CD4-positive, alpha-beta T cell treated with Interleukin-17A for 4 hours (primary cell): Measurements from ENCODE around the gene CHD6.

Experiments
- DNase-seq: peaks from one replicate; pipeline ENCODE4 v3.0.0-alpha.2; 2020; ENCODE audit warnings: mixed read lengths

Gene CHD6

DNA sequence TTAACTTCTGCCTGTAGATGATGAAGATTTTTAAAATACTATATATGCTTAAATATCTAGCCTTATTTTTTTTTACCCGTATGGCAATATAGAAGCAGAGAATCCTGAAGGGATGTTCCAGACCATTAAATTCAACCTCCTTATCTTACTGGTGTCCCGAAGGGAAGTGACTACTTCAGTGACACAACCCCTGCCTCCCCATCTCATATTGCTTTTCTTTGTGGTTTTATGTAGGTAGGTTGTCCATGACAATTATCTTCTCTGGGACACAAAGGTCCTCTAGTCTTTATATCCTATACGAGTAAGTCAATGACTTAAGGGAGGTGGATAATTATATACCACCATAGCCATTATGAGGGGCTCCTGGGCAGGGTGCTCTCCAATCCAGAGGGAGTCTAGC, 194.2 kb downstream of the CHD6 start:
- no peak for DNase-seq

DNA sequence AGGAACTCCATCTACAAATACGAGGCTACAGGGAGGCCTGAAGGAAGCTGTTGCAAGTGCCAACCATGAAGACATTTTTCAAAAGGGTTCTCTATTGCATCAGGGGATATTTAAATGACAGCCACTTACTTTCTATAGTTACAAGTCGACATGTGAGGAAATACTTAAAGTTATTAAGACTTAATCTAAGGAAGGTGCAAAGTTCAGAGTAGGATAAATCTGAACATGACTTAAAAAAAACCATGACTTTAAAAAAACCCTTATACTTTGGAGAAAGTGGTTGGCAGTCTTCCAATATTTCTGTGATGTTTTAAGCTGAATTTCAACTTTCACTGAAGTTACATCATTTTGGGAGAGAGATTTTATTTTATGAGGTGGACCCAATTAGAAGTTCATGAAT, 195.2 kb downstream of the CHD6 start:
- no peak for DNase-seq

DNA sequence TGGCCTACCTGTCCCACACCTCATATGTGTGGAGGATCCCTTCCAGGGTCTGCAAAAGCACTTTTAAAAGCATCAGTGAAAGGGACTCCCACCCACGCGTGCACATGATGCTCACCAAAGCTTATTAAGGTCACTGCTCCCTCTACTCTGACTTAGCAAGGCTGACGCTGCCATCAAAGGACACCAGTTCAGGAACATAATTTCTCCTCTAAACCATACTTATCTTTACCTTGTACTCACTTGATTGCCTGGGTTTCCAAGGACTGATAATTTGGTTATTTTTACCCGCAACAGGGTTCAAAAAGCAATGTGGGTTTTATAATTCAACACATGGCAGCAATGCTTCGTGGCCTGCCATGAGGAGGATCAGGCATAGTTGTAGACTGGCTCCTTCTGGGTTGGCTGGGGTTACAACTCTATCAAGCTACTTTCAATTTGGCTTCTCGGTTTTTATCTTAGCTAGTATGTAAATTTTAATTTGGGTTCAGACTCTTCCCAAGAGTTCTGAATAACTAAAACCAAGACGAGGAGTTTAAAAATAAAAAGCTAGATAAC, 199.4 kb downstream of the CHD6 start:
- no peak for DNase-seq

DNA sequence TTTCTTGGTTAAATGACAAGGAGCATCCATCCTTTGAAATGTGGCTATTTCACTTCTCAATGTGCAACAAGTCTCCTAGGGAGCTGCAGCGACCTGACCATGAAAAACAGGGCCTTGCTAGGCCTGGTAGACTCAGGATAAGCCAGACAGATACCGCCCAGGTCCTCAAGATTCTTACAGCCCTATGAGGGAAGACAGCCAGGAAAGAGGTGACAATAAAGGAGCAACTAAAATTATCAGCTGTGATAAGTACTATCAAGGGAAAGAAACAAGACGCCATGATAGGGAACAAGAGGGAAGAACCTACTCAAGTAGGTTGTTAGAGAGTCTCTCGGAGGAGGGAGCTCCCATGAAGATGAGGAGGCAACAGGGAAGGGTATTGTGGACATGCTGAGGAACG, 200.1 kb downstream of the CHD6 start:
- no peak for DNase-seq

DNA sequence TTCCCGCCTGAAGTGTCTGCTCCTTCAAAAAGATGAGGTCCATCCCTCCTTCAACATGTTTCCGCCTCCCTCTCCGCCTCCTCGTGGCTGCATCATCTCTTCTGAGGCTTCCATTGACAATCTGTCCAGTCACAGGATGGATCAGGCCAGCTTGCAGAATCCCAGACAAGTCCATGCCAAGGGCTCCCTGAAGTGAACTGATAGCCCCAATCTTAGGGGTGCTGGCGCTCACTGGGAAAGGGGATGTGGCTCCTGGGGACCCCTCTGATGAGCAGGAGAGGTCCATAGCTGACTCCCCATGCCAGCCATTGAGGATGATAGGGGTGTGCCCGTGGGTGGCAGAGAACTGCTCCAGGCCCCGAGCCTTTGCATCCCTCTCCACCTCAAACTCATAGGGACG, 203.0 kb downstream of the CHD6 start:
- no peak for DNase-seq

DNA sequence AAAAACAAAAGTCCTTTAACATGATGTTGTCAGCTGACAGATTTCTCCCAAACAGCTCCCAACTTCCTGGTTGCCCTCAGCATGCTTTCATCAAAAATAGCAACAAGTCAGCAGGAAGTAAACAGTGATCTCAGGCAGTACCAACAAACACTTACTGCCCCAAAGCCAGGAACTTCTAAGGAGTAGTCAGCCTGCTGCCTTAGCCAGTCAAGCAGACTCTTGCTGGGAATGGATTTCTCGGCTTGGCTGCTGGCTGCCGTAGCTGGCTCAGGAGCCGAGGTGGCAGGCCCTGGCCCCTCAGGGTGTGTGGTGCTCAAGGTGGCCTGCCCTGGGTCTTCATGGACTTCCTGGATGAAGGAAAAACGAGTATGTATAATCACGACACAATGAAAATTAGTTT, 205.0 kb downstream of the CHD6 start:
- no peak for DNase-seq

DNA sequence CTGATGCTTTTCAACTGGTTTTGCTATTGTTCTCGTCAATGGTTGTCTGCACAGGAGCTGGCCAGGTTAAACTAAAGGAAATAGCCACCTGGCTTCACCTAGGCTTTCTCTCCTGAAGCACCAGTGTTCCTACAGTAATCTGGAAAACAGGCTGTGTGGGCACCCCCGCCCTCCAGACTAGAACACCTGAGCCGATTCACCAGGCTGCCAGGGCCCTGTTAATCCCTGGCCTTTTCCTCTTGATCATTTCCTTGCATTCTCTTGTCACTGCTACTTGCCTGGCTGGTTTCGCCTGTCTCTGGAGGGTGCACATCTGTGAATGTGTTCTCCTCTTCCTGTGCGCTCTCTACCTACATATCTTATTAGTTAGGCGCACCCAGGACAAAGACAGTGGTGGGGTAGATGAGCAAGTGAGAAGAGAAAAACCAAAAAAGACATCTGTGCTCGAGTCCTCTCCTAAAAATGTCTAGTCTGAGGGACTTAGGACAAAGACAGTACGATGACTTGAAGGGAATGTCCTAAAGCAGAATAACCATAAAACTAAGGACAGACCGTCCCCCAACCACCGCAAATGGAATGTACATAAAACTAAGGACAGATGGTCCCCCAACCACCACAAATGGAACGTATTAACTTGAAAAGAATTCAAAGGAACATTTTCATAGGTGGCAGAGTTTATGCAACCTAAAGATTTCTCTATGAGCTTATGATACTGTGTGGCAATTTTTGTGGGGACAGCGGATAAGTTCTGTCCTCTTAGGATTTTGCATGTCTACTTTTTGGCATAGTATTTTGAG, 205.7 kb downstream of the CHD6 start:
- no peak for DNase-seq

DNA sequence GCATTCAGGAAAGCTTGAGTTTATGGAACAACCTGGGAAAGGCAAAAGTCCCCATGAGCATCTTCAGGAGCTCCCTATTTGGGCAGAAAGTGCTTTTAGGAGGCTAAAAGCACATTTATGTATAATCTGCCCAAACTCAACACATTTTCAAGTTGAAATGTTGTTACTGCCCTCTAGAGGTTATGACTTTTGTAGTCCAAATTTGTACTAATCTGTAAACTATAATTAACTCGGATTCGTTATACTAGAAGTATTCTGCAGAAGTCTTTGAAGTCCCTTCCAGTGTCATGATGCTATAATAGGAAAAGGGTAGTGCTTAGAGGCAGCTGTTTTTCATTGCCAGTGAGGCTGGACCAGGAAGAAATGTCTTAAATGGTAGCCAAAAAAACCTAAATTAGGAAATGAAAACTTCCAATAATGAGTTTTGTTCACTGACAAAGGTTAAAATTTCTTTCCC, 206.8 kb downstream of the CHD6 start:
- no peak for DNase-seq

DNA sequence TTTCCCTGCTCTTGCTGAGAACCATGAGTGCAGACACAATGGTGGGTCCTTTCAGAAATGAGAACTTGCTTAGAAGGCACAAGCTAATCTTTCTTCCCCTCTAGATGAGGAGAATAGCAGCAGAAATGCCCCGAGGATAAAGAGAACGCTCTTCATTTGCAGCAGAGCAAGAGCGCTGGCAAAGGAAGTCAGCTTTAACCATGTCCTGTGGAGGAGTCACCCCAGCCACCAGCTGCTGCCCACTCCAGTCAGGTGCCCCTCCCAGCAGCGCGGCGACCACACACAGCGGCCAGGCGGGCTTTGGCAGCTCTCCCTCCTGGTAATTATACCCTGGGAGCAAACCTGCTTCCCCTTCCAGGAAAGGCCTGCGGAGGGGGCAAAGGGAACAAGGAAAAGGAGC, 209.2 kb downstream of the CHD6 start:
- DNase-seq, result no peak

DNA sequence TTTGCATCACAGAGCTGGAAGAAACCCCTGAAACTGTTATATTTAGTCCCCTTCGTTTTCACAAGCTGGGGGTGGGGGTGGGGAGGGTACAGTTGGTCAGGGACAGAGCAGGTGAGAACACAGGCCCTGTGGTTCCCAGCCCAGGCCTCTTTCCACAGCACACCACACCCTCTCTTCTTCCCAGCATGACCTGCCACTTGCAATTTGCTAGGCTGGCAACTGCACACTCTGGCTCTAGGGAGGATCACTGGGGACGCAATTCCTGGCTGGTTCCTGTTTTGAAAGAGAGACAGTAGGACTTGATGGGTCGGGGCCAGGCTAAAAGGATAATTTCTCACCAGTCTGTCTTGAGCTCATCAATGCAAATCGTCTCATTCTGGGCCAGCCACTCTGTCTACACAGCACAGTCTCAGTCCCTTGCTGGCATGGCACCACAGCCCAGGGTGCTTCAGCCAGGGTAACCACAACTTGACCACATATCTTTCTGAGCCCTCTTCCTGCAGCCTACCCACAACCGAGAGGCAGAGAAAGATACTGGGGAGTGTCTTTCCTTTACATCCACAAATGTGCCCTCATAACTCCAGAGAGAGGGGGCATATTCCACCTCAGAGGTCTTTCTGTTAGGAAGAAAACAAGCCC, 209.9 kb downstream of the CHD6 start:
- no peak for DNase-seq

DNA sequence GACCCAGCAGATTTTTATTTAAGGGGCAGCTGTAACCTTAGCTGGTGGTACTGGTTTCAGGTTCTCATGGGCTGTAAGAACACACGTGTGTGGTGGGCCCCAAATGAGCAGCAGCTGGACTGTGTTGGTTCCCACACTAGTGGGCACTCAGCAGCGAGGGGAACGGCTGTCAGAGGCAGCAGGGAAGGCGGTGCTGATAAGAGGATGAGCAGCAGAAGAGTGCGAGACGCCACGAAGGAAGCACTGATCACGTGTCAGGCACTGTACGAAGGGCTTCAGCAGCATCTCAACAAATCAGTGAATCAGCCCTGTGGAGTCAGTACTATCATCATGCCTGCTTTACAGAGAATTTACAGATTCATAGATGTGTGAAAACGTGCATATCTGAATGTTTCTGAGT, 210.6 kb downstream of the CHD6 start:
- peak; percentile 13 for DNase-seq

DNA sequence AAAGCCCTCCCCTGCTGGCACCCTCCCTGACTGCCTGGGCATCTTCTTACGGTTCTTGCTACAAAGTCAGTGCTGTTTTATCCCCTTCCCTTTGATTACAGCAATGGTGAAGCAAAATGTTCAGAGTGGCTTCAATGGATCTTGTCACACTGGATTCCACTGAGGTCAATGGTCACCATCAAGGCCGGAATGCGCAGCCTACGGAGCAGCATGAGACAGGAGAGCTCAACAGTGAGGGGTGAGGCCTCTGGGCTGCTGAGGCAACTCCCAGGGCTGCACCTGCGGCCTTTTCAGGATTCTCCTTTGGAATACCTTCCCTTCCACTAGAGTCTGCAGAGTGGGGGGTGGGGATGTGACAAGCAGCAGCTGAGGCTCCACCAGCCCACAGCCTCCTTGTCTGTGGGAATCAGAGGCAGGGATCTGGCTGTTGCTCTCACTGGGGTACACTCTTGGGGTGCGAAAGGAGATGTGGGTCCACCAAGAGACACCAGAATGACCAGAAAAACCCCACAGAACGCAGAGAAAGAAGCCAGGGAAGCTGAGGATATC, 211.2 kb downstream of the CHD6 start:
- no peak for DNase-seq

DNA sequence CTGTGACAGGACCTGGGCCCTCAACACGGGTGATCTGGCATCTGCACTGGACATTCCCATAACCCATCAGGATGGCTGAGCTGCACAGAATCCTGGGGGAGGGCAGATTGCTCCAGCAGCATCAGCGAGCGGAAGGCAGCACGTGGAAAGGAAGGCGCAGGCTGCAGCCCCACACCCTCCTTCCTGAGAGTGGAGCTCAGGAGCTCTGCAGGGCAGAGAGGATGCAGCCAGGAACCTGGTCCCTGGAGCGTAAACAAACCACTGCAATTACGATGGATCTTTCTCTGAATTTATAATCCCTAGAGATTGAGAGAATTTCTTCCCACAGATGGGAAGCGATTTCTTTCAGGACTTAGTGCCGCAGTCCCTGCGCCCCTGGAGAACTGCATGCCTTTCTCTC, 211.8 kb downstream of the CHD6 start:
- no peak for DNase-seq

DNA sequence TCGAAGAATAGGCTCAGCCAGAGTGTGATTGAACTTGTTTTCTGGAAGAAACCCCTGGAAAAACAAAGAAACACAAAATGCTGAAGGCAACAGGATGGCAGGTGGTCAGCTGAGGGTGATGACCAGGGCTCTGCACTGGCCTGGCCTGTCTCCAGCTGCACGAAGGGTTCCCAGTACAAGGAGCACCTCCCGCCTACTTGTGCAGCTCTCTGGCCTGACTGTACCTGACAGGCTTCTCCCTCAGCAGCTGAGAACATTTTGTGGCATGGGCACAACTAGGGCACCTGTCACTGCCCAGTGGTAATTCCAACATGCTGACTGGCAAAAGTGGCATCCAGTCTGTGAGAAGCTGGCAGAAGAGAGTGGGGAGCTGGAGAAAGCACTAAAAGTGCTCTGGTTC, 212.7 kb downstream of the CHD6 start:
- no peak for DNase-seq

DNA sequence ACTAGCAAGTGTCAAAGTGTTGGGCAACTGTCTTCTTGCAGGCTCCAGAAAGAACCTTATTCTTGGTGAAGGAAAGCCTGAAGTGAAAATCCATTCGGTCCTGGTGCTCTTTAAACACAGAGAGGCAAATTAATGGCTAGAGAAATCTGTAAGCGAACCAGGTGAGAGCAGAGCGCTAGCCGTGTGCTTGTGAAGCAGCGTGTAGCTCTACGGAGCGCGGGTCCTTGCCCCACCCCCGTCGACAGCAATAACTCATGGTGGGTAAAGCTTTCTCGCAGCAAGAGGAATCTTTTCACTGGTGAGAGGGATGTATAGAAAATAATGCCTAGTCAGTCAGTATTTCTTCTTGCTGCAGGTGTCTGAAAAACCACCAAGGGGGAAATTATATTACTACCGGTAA, 214.6 kb downstream of the CHD6 start:
- DNase-seq, result no peak

DNA sequence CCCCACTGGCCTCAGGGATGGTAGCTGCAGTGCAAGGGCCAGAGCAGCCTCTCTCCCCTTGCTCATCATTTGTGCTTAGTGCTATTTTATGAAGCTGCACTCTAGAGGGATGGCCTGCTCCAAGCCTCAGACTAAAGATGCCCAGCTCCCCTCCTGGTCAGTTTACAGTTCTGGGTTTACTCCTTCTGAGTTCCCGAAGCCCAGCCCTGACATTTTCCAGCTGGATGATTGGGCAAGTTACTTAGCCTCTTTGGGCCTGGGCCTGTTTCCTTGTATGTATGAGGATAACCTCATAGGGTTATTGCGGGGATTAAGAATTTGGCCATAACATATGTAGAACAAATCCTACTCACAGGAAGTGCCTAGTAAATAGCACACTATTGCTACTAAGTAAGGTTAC, 219.8 kb downstream of the CHD6 start:
- DNase-seq, result no peak

DNA sequence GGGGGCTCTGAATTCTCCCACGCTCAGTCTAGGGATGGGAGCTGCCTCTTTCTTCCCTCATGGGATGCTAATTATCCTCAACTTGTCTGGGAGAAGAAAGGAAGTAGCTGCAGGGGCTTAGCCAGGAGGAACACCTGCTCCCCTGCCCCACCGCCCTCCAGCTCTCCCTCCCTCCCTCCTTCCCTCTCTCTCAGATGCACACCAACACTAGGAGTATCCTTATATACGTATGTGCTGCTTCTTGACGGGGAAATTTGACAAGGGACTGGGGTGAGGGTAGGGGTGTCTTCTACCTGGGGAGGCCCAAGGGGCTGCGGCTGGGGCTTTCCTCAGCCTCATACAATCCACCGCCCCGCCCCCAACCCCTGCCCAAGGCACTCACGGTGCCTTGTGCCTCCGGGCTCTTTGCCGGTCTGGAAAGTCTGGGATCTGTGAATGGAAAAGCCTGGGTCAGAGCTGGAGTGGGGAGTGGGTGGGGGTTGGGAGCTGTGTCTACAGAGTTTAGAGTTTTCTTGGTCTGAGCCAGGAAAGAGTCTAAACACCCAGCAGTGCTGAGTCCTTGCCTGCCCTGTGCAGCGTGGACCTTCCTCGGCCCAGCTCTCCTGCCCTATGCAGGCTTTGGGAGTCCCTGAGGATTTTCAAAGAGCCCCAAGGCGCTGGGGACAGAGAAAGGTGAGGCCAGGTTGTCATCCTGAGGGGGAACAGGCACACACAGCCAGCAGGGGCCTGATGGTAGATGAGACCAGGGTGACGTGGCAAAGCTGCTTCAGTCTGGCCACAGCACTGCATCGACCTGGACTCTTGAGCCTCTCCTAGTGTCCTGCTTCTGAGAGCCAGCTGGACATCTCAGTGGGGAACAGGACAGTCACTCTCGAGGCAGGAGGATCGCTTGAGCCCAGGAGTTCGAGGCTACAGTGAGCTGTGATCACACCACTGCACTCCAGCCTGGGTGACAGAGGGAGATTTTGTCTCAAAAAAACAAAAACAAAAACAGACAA, 222.2 kb downstream of the CHD6 start:
- no peak for DNase-seq

DNA sequence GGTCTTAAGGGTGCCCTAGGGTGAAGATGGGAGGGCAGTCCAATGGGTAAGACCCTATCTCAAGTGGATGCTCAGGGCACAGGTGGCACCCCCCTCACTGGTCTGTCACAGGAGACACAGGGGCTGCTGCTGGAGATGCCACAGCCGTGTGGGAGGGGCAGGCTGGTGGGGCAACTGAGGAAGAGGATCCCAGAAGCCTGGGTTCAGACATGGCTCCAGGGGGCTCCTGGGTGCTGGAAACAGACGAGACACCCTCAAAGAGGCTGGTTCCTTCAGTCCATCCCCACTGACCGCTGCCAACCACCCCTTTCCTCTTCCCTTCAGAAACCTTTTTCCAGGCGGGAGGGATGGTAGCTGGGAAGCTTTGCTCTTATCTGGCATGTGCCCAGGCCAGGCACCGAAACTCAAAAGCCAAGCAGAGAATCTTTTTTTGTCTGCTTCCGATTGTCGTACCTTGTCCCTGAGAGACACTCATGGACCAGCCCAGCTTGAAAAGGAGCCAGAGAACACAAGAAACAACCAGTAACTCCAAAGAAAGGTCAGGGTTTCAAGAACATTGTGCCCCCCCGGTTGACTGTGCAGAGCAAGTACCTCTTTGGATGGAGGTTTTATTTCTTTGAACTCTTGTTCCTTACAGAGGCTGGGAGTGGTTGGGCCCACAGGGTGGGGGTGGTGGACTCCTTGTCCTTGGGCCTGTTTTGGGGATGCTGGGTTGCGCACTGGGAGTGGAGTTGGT, 223.1 kb downstream of the CHD6 start:
- no peak for DNase-seq

DNA sequence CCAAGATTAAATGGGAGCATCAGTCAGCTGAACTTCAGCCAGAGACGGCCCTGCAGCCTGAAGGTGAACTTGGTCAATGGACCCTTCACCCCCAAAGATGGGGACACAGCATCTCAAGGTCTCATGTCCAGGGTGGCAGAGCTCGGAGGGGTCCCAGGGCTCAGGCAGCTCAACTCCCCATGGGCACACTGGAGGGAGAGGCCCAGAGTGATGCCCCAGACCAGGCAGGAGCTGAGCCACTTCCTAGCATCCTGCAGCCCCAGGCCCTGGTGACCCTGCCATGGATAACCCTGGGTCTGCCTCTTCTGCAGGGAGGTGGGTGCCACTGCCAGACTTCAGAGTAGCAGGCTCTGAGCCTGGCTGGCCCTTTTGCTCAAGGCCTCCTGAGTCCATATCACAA, 224.1 kb downstream of the CHD6 start:
- no peak for DNase-seq

DNA sequence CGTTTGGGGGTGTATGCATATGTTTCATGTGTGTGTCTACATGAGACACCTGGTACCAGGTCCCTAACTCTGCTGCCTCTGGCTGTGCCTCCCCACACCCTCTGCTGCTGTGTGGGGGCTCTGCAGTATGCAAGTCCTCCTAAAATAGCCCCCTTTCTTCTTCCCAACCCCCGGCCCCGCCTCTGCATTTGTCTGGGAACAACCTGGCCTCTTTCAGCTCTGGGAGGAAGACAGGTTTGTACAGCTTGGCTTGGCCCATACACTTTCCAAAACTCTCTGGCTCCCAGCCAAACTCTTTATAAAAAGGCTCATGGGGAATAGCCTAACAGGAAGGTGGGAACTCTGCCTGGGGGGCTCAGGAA, 224.5 kb downstream of the CHD6 start:
- no peak for DNase-seq

DNA sequence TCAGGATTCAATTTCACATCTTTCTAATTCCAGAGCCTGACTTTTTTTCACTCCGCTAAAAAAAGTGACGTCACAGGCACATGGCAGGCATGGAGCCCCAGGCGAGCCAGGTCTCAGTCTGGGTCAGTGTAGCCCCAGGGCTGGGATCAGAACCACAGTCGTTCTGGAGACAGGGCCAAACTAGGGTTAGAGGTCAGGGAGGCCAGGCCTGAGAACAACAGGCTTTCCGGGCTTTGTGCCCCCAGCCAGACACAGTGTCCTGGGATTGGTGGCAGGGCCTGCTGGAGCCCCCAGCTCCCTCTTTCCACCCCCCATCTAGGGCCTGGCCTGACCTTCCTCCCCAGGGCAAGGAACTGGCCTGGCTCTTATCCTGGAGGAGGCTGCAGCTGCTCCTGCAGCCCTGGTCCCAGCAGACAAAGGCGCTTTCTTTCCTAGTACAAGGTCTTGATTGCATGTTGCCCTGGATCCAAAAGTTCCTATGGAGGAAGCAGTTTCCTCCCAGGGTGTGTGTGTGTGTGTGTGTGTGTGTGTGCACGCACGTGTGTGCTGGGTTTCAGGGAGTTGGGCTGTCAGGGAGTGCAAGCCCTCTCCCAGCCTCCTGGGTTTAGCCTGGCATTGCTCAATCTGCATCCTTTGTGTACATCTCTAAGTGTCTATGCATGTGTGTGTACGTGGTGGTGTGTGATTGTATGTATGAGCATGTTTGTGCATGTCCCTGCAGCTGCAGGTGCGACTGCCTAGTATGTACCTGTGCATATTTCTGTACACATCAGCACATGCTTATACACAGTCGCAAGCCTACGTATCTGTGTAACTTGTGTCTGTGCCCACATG, 225.1 kb downstream of the CHD6 start:
- no peak for DNase-seq
